ENCODE results near the gene STX10. TPM values are rescaled to one million over a fixed set of nuclear protein-coding genes. Genes with fewer than 3 reads are reported as not detected.

The STX10 gene
- total RNA-seq, 1 experiment from 2014 or later = 37.9 TPM

DNA sequence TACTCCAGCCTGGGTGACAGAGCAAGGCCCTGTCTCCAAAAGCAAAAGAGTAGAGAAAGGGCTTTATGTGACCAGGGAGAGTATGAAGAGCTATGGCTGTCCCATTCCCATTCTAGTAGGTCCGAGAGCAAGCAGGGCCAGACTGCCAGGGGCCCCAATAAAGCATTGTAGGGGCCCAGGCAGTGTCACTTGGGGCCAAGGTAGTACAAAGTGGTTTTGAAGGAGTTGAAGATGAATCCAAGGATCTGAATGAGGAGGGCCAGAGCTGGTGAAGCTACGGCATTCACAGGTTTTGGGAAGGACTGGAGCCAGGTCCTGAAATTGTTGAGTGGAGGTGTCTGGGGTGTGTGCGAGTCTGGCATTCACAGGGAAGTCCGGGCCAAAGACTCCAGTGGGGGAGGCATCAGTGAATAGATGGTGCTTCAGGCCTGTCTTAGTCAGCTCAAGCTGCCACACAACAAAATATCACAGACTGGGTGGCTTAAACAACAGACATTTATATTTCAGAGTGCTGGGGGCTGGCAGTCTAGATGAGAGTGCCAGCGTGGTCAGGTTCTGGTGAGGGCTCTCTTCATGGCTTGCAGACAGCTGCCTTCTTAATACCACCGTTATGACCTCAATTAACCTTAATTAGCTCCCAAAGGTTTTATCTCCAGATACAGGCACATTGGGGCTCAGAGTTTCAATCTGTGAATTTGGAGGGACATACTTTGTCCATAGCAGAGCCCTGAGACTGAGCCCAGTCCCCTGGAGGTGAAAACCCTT is 22.2 kb downstream of the STX10 start:
- TF ChIP-seq, protein P1, sequence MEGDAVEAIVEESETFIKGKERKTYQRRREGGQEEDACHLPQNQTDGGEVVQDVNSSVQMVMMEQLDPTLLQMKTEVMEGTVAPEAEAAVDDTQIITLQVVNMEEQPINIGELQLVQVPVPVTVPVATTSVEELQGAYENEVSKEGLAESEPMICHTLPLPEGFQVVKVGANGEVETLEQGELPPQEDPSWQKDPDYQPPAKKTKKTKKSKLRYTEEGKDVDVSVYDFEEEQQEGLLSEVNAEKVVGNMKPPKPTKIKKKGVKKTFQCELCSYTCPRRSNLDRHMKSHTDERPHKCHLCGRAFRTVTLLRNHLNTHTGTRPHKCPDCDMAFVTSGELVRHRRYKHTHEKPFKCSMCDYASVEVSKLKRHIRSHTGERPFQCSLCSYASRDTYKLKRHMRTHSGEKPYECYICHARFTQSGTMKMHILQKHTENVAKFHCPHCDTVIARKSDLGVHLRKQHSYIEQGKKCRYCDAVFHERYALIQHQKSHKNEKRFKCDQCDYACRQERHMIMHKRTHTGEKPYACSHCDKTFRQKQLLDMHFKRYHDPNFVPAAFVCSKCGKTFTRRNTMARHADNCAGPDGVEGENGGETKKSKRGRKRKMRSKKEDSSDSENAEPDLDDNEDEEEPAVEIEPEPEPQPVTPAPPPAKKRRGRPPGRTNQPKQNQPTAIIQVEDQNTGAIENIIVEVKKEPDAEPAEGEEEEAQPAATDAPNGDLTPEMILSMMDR (IDR thresholded peaks at IDR 0.05; ENCODE audit: unreplicated experiment) = no peak
- ChIA-PET CTCF (interaction anchor here (0.9 to 1.7 kb wide), 5 partner anchors 10 to 162 kb away, joined by 3 to 6 read pairs (median 4); partner anchors contain the start of gene NACC1), POLR2A (no interaction called here)
- no peak for DNase-seq (ENCODE audit: unreplicated experiment)
- peak overlapping the region; percentile 22 for H3K27ac Mint-ChIP-seq (ENCODE audit: low read depth, unreplicated experiment)
- no peaks in the 10 kb centered on the region for H3K4me1 Mint-ChIP-seq (ENCODE audit: insufficient read depth, unreplicated experiment)
- BruUV-seq (replicated peaks) = no TSS peak
- no peaks in the 10 kb centered on the region for H3K27me3 Mint-ChIP-seq (ENCODE audit: insufficient read depth, unreplicated experiment)
- peaks cover 49% of the 10 kb centered on the region for H3K36me3 Mint-ChIP-seq (ENCODE audit: insufficient read depth, unreplicated experiment)
- no peaks in the 10 kb centered on the region for H3K9me3 Mint-ChIP-seq (ENCODE audit: unreplicated experiment)
- no peak overlapping the region for H3K4me3 Mint-ChIP-seq (ENCODE audit: unreplicated experiment)
- intact Hi-C loops (cut with micrococcal nuclease) = no loop called here

DNA sequence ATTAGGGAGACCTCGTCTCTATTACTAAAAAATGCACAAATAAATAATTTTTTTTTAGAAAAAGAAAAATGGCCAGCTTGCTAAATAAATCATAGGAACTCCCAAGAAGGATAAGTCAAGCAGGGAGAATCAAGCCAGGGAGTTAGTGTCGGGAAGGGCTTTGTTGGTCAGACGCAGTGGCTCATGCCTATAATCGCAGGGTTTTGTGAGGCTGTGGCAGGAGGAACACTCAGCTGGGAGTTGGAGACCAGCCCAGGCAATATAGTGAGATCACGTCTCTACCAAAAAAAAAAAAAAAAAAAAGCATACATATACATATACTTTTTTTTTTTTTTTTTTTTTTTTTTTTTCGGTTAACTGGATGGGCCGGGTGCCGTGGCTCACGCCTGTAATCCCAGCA is 23.1 kb downstream of the STX10 start:
- no peak overlapping the region for H3K27ac Mint-ChIP-seq (ENCODE audit: low read depth, unreplicated experiment)
- ChIA-PET CTCF (no interaction called here), POLR2A (no interaction called here)
- peaks cover 48% of the 10 kb centered on the region for H3K36me3 Mint-ChIP-seq (ENCODE audit: insufficient read depth, unreplicated experiment)
- no peak overlapping the region for H3K4me3 Mint-ChIP-seq (ENCODE audit: unreplicated experiment)
- intact Hi-C loops (cut with micrococcal nuclease) = no loop called here
- H3K4me1 Mint-ChIP-seq (ENCODE audit: insufficient read depth, unreplicated experiment) = peaks cover 3% of the 10 kb centered on the region
- H3K9me3 Mint-ChIP-seq (ENCODE audit: unreplicated experiment) = no peaks in the 10 kb centered on the region
- no peaks in the 10 kb centered on the region for H3K27me3 Mint-ChIP-seq (ENCODE audit: insufficient read depth, unreplicated experiment)
- DNase-seq (ENCODE audit: unreplicated experiment) = no peak
- no TSS peak for BruUV-seq (replicated peaks)
- TF ChIP-seq, protein P1 (IDR thresholded peaks at IDR 0.05; ENCODE audit: unreplicated experiment) = no peak

DNA sequence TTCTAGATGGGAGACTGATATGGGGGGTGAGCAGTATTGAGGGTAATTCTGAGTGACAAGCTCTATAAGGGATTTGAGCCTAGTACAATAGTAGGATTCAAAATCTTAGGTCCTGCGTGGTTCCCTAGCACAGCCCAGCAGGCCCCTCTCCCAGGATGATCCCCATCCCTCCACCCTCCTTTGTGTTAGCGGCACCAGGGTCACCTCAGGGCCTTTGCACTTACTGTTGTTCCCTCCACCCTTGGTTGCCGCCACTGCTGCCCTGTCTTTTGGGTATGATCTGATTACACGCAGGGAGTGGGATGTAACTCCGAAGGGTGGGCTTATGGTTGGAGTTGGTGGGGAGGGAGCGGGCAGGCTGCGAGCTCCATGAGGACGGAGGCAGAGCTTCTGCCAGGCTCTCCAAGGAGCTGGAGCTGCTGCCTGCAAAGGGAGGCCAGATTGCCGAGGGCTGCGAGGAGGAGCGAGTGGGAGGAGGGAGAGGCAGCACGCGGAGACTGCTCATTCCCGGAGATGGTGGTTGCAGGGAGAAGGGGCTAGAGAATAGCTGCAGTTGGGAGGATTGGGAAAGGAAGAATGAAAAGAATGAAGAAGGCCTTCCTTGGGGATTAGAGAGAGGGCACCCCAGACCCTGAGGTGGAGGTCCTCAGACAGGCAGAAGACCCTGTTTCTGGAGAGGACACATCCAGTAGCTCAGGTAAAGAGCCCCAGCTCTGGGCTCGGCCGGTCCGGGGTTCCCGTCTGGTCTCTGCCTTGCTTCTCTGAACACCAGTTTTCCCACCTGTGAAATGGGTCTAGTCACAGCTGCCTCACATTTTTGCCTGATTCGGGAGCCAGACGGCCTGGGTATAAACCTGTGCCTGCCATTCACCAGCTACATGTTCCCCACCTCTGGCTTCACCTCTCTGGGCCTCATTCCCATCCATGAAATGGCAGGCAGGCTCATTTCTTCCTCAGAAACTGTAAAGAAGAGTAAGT is 26.9 kb downstream of the STX10 start:
- DNase-seq (ENCODE audit: unreplicated experiment) = no peak
- ChIA-PET CTCF (interaction anchor here (0.6 to 1.5 kb wide), 5 partner anchors 13 to 158 kb away, joined by 3 read pairs; no protein-coding TSS in a partner anchor), POLR2A (interaction anchor here (0.6 to 1.2 kb wide), 2 partner anchors 29 to 609 kb away, joined by 3 read pairs; no protein-coding TSS in a partner anchor)
- Mint-ChIP-seq H3K36me3 (ENCODE audit: insufficient read depth, unreplicated experiment) (peaks cover 34% of the 10 kb centered on the region), H3K4me3 (ENCODE audit: unreplicated experiment) (no peak overlapping the region), H3K4me1 (ENCODE audit: insufficient read depth, unreplicated experiment) (peaks cover 25% of the 10 kb centered on the region), H3K27ac (ENCODE audit: low read depth, unreplicated experiment) (no peak overlapping the region), H3K27me3 (ENCODE audit: insufficient read depth, unreplicated experiment) (no peaks in the 10 kb centered on the region), H3K9me3 (ENCODE audit: unreplicated experiment) (no peaks in the 10 kb centered on the region)
- TF ChIP-seq, protein P1 (IDR thresholded peaks at IDR 0.05; ENCODE audit: unreplicated experiment) = no peak
- intact Hi-C loops (cut with micrococcal nuclease) = no loop called here
- BruUV-seq (replicated peaks) = no TSS peak

Data from MCF 10A (cell line).